Measurements from ENCODE around the gene PTPRM. TPM values are rescaled to one million over a fixed set of nuclear protein-coding genes. Genes with fewer than 3 reads are reported as not detected.

The PTPRM gene
- total and polyA plus RNA-seq, 2 experiments from 2014 or later: 30.9 to 62.8 TPM

- TF ChIP-seq EZH2phosphoT487 (IDR thresholded peaks at IDR 0.05; ENCODE audit: insufficient read depth, low read depth) (no peak), EZH2 (IDR thresholded peaks at IDR 0.05; ENCODE audit: insufficient read depth, poor library complexity, severe bottlenecking) (no peak)
- Histone ChIP-seq H3K79me2 (ENCODE audit: insufficient read depth) (no peaks in the 10 kb centered on the region), H3K4me3 (no peak overlapping the region), H3K9me3 (ENCODE audit: low read depth) (no peaks in the 10 kb centered on the region), H4K20me1 (ENCODE audit: insufficient read depth) (no peaks in the 10 kb centered on the region), H3K27ac (no peak overlapping the region), H3K27me3 (replicated peaks; ENCODE audit: insufficient read depth) (no peaks in the 10 kb centered on the region), H3K4me1 (ENCODE audit: insufficient read depth) (no peaks in the 10 kb centered on the region), H3K4me2 (ENCODE audit: unreplicated experiment) (no peak overlapping the region), H2AFZ (no peak overlapping the region), H3K9me2 (ENCODE audit: insufficient read depth) (no peaks in the 10 kb centered on the region), H3K9ac (no peak overlapping the region), H3K36me3 (ENCODE audit: low read depth) (no peaks in the 10 kb centered on the region), H3F3A (ENCODE audit: insufficient read depth) (0 out of 2 replicates have a peak, but pooled peaks cover 5% of the 10 kb centered on the region)
- DNase-seq: no peak
- WGBS, 2 experiments (ENCODE audit: low coverage in 1 of 2, low lambda C conversion rate in 2 of 2, missing lambda C conversion rate in 2 of 2): 79 to 81% methylated on average over 3 of the region's 3 CpGs
- in situ Hi-C loops (cut with MboI): no loop called here
Observed at GRCh38 chr18:8337211-8337610, 770.1 kb downstream of the PTPRM start.

GRCh38 chr18:8339210-8339609 lies 772.1 kb downstream of the PTPRM start:
- Histone ChIP-seq H3K36me3 (ENCODE audit: low read depth) (no peaks in the 10 kb centered on the region), H3K79me2 (ENCODE audit: insufficient read depth) (no peaks in the 10 kb centered on the region), H4K20me1 (ENCODE audit: insufficient read depth) (no peaks in the 10 kb centered on the region), H3F3A (ENCODE audit: insufficient read depth) (0 out of 2 replicates have a peak, but pooled peaks cover 7% of the 10 kb centered on the region), H3K27ac (no peak overlapping the region), H3K9me2 (ENCODE audit: insufficient read depth) (no peaks in the 10 kb centered on the region), H3K27me3 (replicated peaks; ENCODE audit: insufficient read depth) (no peaks in the 10 kb centered on the region), H2AFZ (no peak overlapping the region), H3K4me3 (no peak overlapping the region), H3K9ac (no peak overlapping the region), H3K9me3 (ENCODE audit: low read depth) (no peaks in the 10 kb centered on the region), H3K4me2 (ENCODE audit: unreplicated experiment) (no peak overlapping the region), H3K4me1 (ENCODE audit: insufficient read depth) (no peaks in the 10 kb centered on the region)
- 97 to 99% methylated on average over 4 of the region's 4 CpGs for WGBS, 2 experiments (ENCODE audit: low coverage in 1 of 2, low lambda C conversion rate in 2 of 2, missing lambda C conversion rate in 2 of 2)
- no peak for TF ChIP-seq EZH2phosphoT487 (IDR thresholded peaks at IDR 0.05; ENCODE audit: insufficient read depth, low read depth)
- TF ChIP-seq EZH2 (IDR thresholded peaks at IDR 0.05; ENCODE audit: insufficient read depth, poor library complexity, severe bottlenecking): no peak
- in situ Hi-C loops (cut with MboI): no loop called here
- no peak for DNase-seq

- no peak overlapping the region for H3K27ac ChIP-seq
- WGBS, 2 experiments (ENCODE audit: low coverage in 1 of 2, low lambda C conversion rate in 2 of 2, missing lambda C conversion rate in 2 of 2): 93 to 94% methylated on average over 10 of the region's 10 CpGs
- H3K4me2 ChIP-seq (ENCODE audit: unreplicated experiment): no peak overlapping the region
Observed at GRCh38 chr18:8339952-8340351, 772.8 kb downstream of the PTPRM start.

GRCh38 chr18:8341481-8342230 lies 774.5 kb downstream of the PTPRM start:
- Histone ChIP-seq H3F3A (ENCODE audit: insufficient read depth) (0 out of 2 replicates have a peak, but pooled peaks cover 7% of the 10 kb centered on the region), H3K9me3 (ENCODE audit: low read depth) (no peaks in the 10 kb centered on the region), H3K36me3 (ENCODE audit: low read depth) (no peaks in the 10 kb centered on the region; the same call in 1 of the 2 replicates), H3K4me1 (ENCODE audit: insufficient read depth) (no peaks in the 10 kb centered on the region), H3K79me2 (ENCODE audit: insufficient read depth) (no peaks in the 10 kb centered on the region), H3K4me2 (ENCODE audit: unreplicated experiment) (no peak overlapping the region), H3K27me3 (replicated peaks; ENCODE audit: insufficient read depth) (no peaks in the 10 kb centered on the region), H3K4me3 (no peak overlapping the region), H4K20me1 (ENCODE audit: insufficient read depth) (no peaks in the 10 kb centered on the region), H3K27ac (no peak overlapping the region), H2AFZ (no peak overlapping the region), H3K9me2 (ENCODE audit: insufficient read depth) (no peaks in the 10 kb centered on the region), H3K9ac (no peak overlapping the region)
- peak; percentile 20 for DNase-seq
- in situ Hi-C loops (cut with MboI): no loop called here
- WGBS, 2 experiments (ENCODE audit: low coverage in 1 of 2, low lambda C conversion rate in 2 of 2, missing lambda C conversion rate in 2 of 2): 69 to 73% methylated on average over 6 of the region's 6 CpGs
- TF ChIP-seq EZH2 (IDR thresholded peaks at IDR 0.05; ENCODE audit: insufficient read depth, poor library complexity, severe bottlenecking) (no peak), EZH2phosphoT487 (IDR thresholded peaks at IDR 0.05; ENCODE audit: insufficient read depth, low read depth) (no peak)

More at GRCh38 chr18:8339952-8340351, 772.8 kb downstream of the PTPRM start:
- TF ChIP-seq EZH2phosphoT487 (IDR thresholded peaks at IDR 0.05; ENCODE audit: insufficient read depth, low read depth): no peak
- no peak for TF ChIP-seq EZH2 (IDR thresholded peaks at IDR 0.05; ENCODE audit: insufficient read depth, poor library complexity, severe bottlenecking)
- 0 out of 2 replicates have a peak, but pooled peaks cover 7% of the 10 kb centered on the region for H3F3A ChIP-seq (ENCODE audit: insufficient read depth)
- no peaks in the 10 kb centered on the region for H3K9me2 ChIP-seq (ENCODE audit: insufficient read depth)
- in situ Hi-C loops (cut with MboI): no loop called here
- H2AFZ ChIP-seq: no peak overlapping the region
- H3K79me2 ChIP-seq (ENCODE audit: insufficient read depth): no peaks in the 10 kb centered on the region
- H3K9ac ChIP-seq: no peak overlapping the region
- no peaks in the 10 kb centered on the region for H3K27me3 ChIP-seq (replicated peaks; ENCODE audit: insufficient read depth)
- no peaks in the 10 kb centered on the region for H4K20me1 ChIP-seq (ENCODE audit: insufficient read depth)
- H3K9me3 ChIP-seq (ENCODE audit: low read depth): no peaks in the 10 kb centered on the region
- H3K36me3 ChIP-seq (ENCODE audit: low read depth): no peaks in the 10 kb centered on the region
- no peak for DNase-seq
- H3K4me1 ChIP-seq (ENCODE audit: insufficient read depth): no peaks in the 10 kb centered on the region
- H3K4me3 ChIP-seq: no peak overlapping the region
